Stomach (tissue), 9 donors: ENCODE data around the gene IFNB1. TPM values are rescaled to one million over a fixed set of nuclear protein-coding genes. Genes with fewer than 3 reads are reported as not detected.

Experiments used
- DNase-seq, 2 donors: peaks; one replicate each; pipeline versions ENCODE4 v3.0.0 to v3.0.0-alpha.2; 2013 to 2019
- H3K27ac ChIP-seq, 5 donors: fragments of 200-600 bp in 4 of 5; sonication (generic) in 4 of 5; one replicate each; pipeline ENCODE4 v1.5.1; 2013 to 2019; ENCODE audit warnings: mild to moderate bottlenecking in 1 of 5, moderate library complexity in 1 of 5
- H3K27me3 ChIP-seq, 3 donors: fragments of 200-600 bp; sonication (generic); one replicate each; pipeline ENCODE4 v1.5.1; 2017 to 2019; ENCODE audit warnings: mixed run types in 1 of 3
- H3K36me3 ChIP-seq, 4 donors: fragments of 200-600 bp; sonication (generic); 1 replicate in 3 of 4; 2 replicates in 1 of 4; pipeline ENCODE4 v1.5.1; 2016 to 2019
- H3K4me1 ChIP-seq, 4 donors: fragments of 200-600 bp; sonication (generic); one replicate each; pipeline ENCODE4 v1.5.1; 2016 to 2019
- H3K4me3 ChIP-seq, 4 donors: fragments of 200-600 bp; sonication (generic) in 3 of 4; one replicate each; pipeline ENCODE4 v1.5.1; 2016 to 2019; ENCODE audit warnings: mild to moderate bottlenecking in 1 of 4
- H3K9me3 ChIP-seq, 4 donors: fragments of 200-600 bp; sonication (generic); one replicate each; pipeline ENCODE4 v1.5.1; 2016 to 2019
- CTCF ChIP-seq, 7 experiments: fragments of 450-650 bp in 4 of 7; fragments of 200-600 bp in 3 of 7; sonication (generic) in 3 of 7; IDR thresholded peaks; one replicate each; pipeline ENCODE4 v1.5.1; 2016 to 2019; ENCODE audit warnings: antibody characterized with exemption in 7 of 7, control low read depth in 2 of 7, mild to moderate bottlenecking in 1 of 7
- EP300 ChIP-seq: sonication (generic); formaldehyde crosslinking; IDR thresholded peaks from one replicate; pipeline ENCODE4 v1.6.1; 2017; ENCODE audit warnings: antibody characterized with exemption
- POLR2A ChIP-seq, 4 donors: fragments of 450-650 bp; IDR thresholded peaks; one replicate each; pipeline ENCODE4 v1.6.1; 2016; ENCODE audit warnings: antibody characterized with exemption in 4 of 4, control low read depth in 2 of 4, mild to moderate bottlenecking in 1 of 4, moderate library complexity in 1 of 4
- POLR2AphosphoS5 ChIP-seq, 3 donors: sonication (generic); formaldehyde crosslinking; IDR thresholded peaks; one replicate each; pipeline ENCODE4 v1.6.1; 2016; ENCODE audit warnings: antibody characterized with exemption in 3 of 3
- WGBS, 5 donors: extraction: QIAGEN DNeasy Blood & Tissue Kit in 3 of 5; methylation state at CpG; one replicate each; pipeline versions ENCODE4 v1.1.5 to v1.1.7; 2013 to 2018; 5-methylcytosine and 5-hydroxymethylcytosine counted together
- intact Hi-C: fragments of 100-400 bp; cut with DNase I; formaldehyde crosslinking; loops from one replicate; pipeline ENCODE4 v1.15.1; 2023; ENCODE audit warnings: low total_unique reads
- polyA plus RNA-seq, 3 donors: library from polyadenylated mRNA; stranded (reverse); fragments of 200-250 nt; gene quantifications; one replicate each; pipeline ENCODE4 v1.2.3, GENCODE V29; 2013
- small RNA-seq, 4 donors: library from RNA; depleted of rRNA; stranded (forward); fragments of <200 nt; gene quantifications; one replicate each; pipeline ENCODE3, GENCODE V24; 2016
- total RNA-seq, 5 donors: library from RNA; depleted of rRNA; stranded (reverse); fragments of >200 nt; gene quantifications; one replicate each; pipeline versions ENCODE4 v1.1.0 to v1.2.3, GENCODE V29; 2014 to 2016
- donor health status: healthy with polysubstance abuse.
- donor health status: Bipolar disorder and iron deficiency.
- donor health status: healthy.

The IFNB1 gene
- total and polyA plus RNA-seq, 8 donors: not detected

DNA sequence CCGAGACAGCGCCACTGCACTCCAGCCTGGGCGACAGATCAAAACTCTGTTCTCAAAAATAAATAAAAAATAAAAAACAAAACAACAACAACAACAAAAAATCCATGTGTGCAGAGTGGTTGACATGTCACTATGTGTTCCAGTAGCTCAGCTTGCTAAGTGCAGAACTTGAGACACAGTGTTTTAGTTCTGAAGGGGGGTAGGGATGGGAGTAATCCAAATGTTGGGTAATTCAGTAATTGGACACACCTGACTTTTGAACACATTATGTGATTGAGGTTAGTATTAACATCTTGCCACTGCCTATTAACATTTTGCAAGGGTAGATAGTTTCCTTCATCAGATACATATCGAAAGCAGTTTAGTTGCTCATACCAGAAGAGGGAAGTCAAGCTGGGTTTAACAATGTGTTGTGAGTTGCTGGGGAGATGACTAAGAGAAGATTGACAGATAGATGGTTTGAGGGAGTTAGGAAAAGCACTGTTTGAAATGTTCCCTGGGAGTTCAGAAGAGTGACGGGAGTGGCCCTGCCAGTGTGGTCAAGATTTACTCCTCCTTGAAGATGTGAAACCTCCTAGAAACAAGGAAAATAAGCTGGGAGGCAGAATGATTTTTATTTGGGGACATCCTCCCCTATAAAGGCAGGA, 47.2 kb downstream of the IFNB1 start:
- no peaks in the 10 kb centered on the region for H3K27me3 ChIP-seq
- WGBS, 5 donors: 63 to 74% (median 71%) methylated on average over 5 of the region's 5 CpGs
- H3K4me3 ChIP-seq: peak overlapping the region; percentile 52 to 66 (median 62)
- no peaks in the 10 kb centered on the region for H3K9me3 ChIP-seq
- DNase-seq: peak in 1 of 2 donors; percentile 30
- intact Hi-C loops: no loop called here
- no peak for TF ChIP-seq POLR2A (IDR thresholded peaks at IDR 0.05)
- no peak for TF ChIP-seq EP300
- peak in 1 of 3 donors; percentile 20 for TF ChIP-seq POLR2AphosphoS5 (IDR thresholded peaks at IDR 0.05)
- no peak for TF ChIP-seq CTCF (IDR thresholded peaks at IDR 0.05)
- peaks cover 15 to 29% (median 19%) of the 10 kb centered on the region in 4 donors for H3K4me1 ChIP-seq
- H3K36me3 ChIP-seq: peaks cover 0 to 8% (median 3%) of the 10 kb centered on the region in 4 donors
- peak overlapping the region; percentile 74 to 90 (median 87) for H3K27ac ChIP-seq

DNA sequence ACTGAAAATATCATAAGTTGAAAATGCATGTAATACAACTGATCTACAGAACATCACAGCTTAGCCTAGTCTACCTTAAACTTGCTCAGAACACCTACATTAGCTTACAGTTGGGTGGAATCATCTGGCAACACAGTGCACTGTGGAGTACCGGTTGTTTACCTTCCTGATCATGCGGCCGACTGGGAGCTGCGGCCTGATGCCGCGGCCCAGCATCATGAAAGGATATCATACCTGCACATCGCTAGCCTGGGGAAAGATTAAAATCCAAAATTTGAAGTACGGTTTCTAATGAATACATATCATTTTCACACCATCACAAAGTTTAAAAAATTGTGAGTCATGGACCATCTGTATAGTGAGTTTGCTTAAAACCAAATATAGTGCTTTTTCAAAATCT, 48.1 kb downstream of the IFNB1 start:
- Histone ChIP-seq H3K27ac (peak overlapping the region in 3 of 5 donors; percentile 87 to 90 (median 89)), H3K36me3 (peaks cover 0 to 8% (median 3%) of the 10 kb centered on the region in 4 donors), H3K27me3 (no peaks in the 10 kb centered on the region), H3K4me1 (peaks cover 15 to 29% (median 19%) of the 10 kb centered on the region in 4 donors), H3K4me3 (no peak overlapping the region), H3K9me3 (no peaks in the 10 kb centered on the region)
- 30 to 69% (median 56%) methylated on average over 8 of the region's 8 CpGs for WGBS, 5 donors
- no peak for TF ChIP-seq CTCF (IDR thresholded peaks at IDR 0.05)
- TF ChIP-seq POLR2AphosphoS5 (IDR thresholded peaks at IDR 0.05): no peak
- TF ChIP-seq POLR2A (IDR thresholded peaks at IDR 0.05): no peak
- no peak for TF ChIP-seq EP300
- intact Hi-C loops: no loop called here
- DNase-seq: no peak

DNA sequence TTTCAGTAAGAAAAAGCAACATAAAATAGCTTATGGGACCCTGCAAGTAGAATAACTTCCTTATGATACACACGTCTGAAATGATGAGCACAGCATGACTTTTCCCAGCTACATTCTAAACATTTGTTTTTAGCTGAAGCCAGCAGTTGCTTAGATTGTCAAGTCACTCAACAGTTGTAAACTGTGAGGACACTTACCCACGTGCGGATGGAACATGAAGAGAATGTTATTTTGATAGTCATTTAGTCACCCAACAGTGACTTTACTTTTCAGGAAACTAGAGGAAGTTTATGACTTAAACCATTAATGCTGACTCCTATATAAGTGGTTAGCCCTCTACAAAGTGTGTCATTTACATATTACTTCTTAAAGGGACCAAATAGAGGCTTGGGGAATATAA, 49.3 kb downstream of the IFNB1 start:
- Histone ChIP-seq H3K4me1 (peaks cover 15 to 29% (median 19%) of the 10 kb centered on the region in 4 donors), H3K27ac (peak overlapping the region in 1 of 5 donors; percentile 5), H3K27me3 (no peaks in the 10 kb centered on the region), H3K4me3 (no peak overlapping the region), H3K36me3 (peaks cover 0 to 8% (median 3%) of the 10 kb centered on the region in 4 donors), H3K9me3 (no peaks in the 10 kb centered on the region)
- no peak for DNase-seq
- intact Hi-C loops: no loop called here
- 33 to 59% (median 53%) methylated on average over 3 of the region's 3 CpGs for WGBS, 5 donors
- TF ChIP-seq POLR2A (IDR thresholded peaks at IDR 0.05) (no peak), POLR2AphosphoS5 (IDR thresholded peaks at IDR 0.05) (no peak), EP300 (no peak), CTCF (IDR thresholded peaks at IDR 0.05) (no peak)

GRCh38 chr9:21027295-21027694, 50.4 kb downstream of the IFNB1 start:
- Histone ChIP-seq H3K36me3 (peaks cover 0 to 8% (median 3%) of the 10 kb centered on the region in 4 donors), H3K4me1 (peaks cover 15 to 29% (median 19%) of the 10 kb centered on the region in 4 donors), H3K27ac (no peak overlapping the region), H3K9me3 (no peaks in the 10 kb centered on the region), H3K27me3 (no peaks in the 10 kb centered on the region), H3K4me3 (no peak overlapping the region)
- 70 to 83% (median 81%) methylated on average over 4 of the region's 4 CpGs for WGBS, 5 donors
- intact Hi-C loops: no loop called here
- no peak for DNase-seq
- TF ChIP-seq CTCF (IDR thresholded peaks at IDR 0.05): no peak
- TF ChIP-seq POLR2AphosphoS5 (IDR thresholded peaks at IDR 0.05): no peak
- no peak for TF ChIP-seq EP300
- TF ChIP-seq POLR2A (IDR thresholded peaks at IDR 0.05): no peak

Small RNA genes within 50 kb of the gene (small RNA-seq; reads per million reads assigned to genes)
- gene IFNWP4: 0 reads per million in 4 donors

Other genes with a start within 250 kb of the IFNB1 start
- 10 to 100 TPM in 2 of 5 donors, 1 to 10 TPM in 2, under 1 TPM in 1; 0.29 to 12.1 (median 5.9) TPM for gene HACD4, start 46.3 kb downstream of the IFNB1 start, total RNA-seq
- 1 to 10 TPM; 1.6 to 4.1 (median 1.8) TPM for gene HACD4, start 46.3 kb downstream of the IFNB1 start, polyA plus RNA-seq
- gene IFNW1, start 63.9 kb upstream of the IFNB1 start, total RNA-seq: not detected
- not detected for gene IFNW1, start 63.9 kb upstream of the IFNB1 start, polyA plus RNA-seq
- not detected for gene IFNA21, start 88.7 kb upstream of the IFNB1 start, total RNA-seq
- not detected for gene IFNA21, start 88.7 kb upstream of the IFNB1 start, polyA plus RNA-seq
- not detected for gene IFNA4, start 109.6 kb upstream of the IFNB1 start, total RNA-seq
- gene IFNA4, start 109.6 kb upstream of the IFNB1 start, polyA plus RNA-seq: not detected
- not detected for gene IFNA7, start 124.3 kb upstream of the IFNB1 start, total RNA-seq
- gene IFNA7, start 124.3 kb upstream of the IFNB1 start, polyA plus RNA-seq: not detected
- not detected for gene IFNA10, start 129.2 kb upstream of the IFNB1 start, total RNA-seq
- gene IFNA10, start 129.2 kb upstream of the IFNB1 start, polyA plus RNA-seq: not detected
- not detected for gene IFNA16, start 139.4 kb upstream of the IFNB1 start, total RNA-seq
- gene IFNA16, start 139.4 kb upstream of the IFNB1 start, polyA plus RNA-seq: not detected
- not detected for gene IFNA17, start 150.3 kb upstream of the IFNB1 start, total RNA-seq
- not detected for gene IFNA17, start 150.3 kb upstream of the IFNB1 start, polyA plus RNA-seq
- gene IFNA14, start 162.1 kb upstream of the IFNB1 start, total RNA-seq: not detected
- gene IFNA14, start 162.1 kb upstream of the IFNB1 start, polyA plus RNA-seq: not detected
- gene IFNA5, start 227.4 kb upstream of the IFNB1 start, total RNA-seq: 1 to 10 TPM in 1 of 5 donors, under 1 TPM in 1, not detected in 3; 0.92 to 1.6 TPM
- not detected for gene IFNA5, start 227.4 kb upstream of the IFNB1 start, polyA plus RNA-seq